Suprapubic skin (tissue), 3 donors: ENCODE data around the gene GZMM.

Experiments
- CTCF ChIP-seq, 2 donors: fragments of 200-600 bp in 1 of 2; fragments of 450-650 bp in 1 of 2; sonication (generic) in 1 of 2; IDR thresholded peaks; one replicate each; pipeline ENCODE4 v1.5.1; 2016 to 2019; ENCODE audit warnings: antibody characterized with exemption in 2 of 2, mild to moderate bottlenecking in 1 of 2, moderate library complexity in 1 of 2
- POLR2AphosphoS5 ChIP-seq, 3 donors: sonication (generic); formaldehyde crosslinking; IDR thresholded peaks; one replicate each; pipeline ENCODE4 v1.6.1; 2017; ENCODE audit warnings: antibody characterized with exemption in 3 of 3

- TF ChIP-seq CTCF (IDR thresholded peaks at IDR 0.05), result no peak
- TF ChIP-seq POLR2AphosphoS5 (IDR thresholded peaks at IDR 0.05), result no peak
These were observed 48.2 kb downstream of the GZMM start for GRCh38 chr19:592101-592500.
